ENCODE data around the gene FIZ1. TPM values are rescaled to one million over a fixed set of nuclear protein-coding genes. Genes with fewer than 3 reads are reported as not detected.

FIZ1 gene
- total and polyA plus RNA-seq, 4 donors, result 1.1 to 4.3 (median 2.3) TPM

DNA sequence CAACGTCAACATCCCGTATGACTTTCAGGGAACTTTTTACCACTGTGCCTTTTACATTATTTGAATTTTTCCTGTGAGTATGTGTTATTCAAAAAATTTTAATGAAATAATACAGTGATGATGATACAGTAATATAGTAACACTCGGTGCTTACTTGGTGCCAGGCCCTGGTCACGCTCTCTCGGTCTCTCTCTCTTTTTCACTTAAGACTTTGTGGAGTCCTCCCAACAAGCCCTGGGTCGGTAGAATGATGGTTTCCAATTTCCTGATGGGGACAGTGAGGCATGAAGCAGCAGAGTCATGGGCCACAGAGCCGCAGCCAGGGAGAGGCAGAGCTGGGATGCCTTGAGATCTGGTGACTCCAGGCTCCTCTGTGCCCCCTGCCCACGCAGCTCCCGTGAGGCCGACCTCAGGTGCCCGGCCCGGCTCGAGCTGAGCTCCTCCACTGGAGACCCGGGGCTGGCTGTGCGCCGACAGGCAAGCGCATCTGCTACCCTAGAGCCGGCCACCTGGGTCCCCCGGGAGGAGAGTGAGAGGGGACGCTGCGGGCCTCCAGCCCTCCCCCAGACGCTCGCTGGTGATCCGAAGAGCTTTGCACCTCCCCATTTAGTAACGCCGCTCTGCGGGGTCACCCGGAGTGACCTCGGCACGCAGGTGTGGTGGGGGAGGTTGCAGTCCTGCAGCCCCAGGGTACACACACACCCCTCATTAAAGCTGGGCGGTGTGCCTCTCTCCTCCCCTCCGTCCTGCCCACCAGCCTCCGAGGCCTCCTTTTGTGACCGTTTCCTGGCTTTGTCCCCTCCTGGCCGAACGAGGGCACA, 49.6 kb downstream of the FIZ1 start:
- Histone ChIP-seq H3K4me1 (ENCODE audit: control insufficient read depth in 4 of 4, insufficient read depth in 4 of 4, low read length in 3 of 4) (peaks cover 0 to 2% (median 0%) of the 10 kb centered on the region in 4 donors), H3K4me3 (ENCODE audit: low read depth in 1 of 3, low read length in 3 of 3) (no peak overlapping the region), H3K9me3 (ENCODE audit: control insufficient read depth in 4 of 4, low read length in 3 of 4) (no peaks in the 10 kb centered on the region), H3K27ac (ENCODE audit: low read depth in 1 of 2, low read length in 2 of 2) (peak overlapping the region in 1 of 2 donors; percentile 54), H3K9ac (ENCODE audit: low read depth in 1 of 2, low read length in 2 of 2) (peak overlapping the region in 1 of 2 donors; percentile 59), H3K27me3 (ENCODE audit: control insufficient read depth in 4 of 4, insufficient read depth in 4 of 4, low read length in 3 of 4) (peaks cover 0 to 6% (median 3%) of the 10 kb centered on the region in 4 donors), H3K36me3 (ENCODE audit: control insufficient read depth in 4 of 4, insufficient read depth in 3 of 4, low read depth in 1 of 4, low read length in 3 of 4) (no peaks in the 10 kb centered on the region)
- DNase-seq (ENCODE audit: low spot score), result no peak
- TF ChIP-seq, protein P1, sequence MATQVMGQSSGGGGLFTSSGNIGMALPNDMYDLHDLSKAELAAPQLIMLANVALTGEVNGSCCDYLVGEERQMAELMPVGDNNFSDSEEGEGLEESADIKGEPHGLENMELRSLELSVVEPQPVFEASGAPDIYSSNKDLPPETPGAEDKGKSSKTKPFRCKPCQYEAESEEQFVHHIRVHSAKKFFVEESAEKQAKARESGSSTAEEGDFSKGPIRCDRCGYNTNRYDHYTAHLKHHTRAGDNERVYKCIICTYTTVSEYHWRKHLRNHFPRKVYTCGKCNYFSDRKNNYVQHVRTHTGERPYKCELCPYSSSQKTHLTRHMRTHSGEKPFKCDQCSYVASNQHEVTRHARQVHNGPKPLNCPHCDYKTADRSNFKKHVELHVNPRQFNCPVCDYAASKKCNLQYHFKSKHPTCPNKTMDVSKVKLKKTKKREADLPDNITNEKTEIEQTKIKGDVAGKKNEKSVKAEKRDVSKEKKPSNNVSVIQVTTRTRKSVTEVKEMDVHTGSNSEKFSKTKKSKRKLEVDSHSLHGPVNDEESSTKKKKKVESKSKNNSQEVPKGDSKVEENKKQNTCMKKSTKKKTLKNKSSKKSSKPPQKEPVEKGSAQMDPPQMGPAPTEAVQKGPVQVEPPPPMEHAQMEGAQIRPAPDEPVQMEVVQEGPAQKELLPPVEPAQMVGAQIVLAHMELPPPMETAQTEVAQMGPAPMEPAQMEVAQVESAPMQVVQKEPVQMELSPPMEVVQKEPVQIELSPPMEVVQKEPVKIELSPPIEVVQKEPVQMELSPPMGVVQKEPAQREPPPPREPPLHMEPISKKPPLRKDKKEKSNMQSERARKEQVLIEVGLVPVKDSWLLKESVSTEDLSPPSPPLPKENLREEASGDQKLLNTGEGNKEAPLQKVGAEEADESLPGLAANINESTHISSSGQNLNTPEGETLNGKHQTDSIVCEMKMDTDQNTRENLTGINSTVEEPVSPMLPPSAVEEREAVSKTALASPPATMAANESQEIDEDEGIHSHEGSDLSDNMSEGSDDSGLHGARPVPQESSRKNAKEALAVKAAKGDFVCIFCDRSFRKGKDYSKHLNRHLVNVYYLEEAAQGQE (IDR thresholded peaks at IDR 0.05), result no peak
- 21% methylated on average over 36 of the region's 36 CpGs for WGBS

DNA sequence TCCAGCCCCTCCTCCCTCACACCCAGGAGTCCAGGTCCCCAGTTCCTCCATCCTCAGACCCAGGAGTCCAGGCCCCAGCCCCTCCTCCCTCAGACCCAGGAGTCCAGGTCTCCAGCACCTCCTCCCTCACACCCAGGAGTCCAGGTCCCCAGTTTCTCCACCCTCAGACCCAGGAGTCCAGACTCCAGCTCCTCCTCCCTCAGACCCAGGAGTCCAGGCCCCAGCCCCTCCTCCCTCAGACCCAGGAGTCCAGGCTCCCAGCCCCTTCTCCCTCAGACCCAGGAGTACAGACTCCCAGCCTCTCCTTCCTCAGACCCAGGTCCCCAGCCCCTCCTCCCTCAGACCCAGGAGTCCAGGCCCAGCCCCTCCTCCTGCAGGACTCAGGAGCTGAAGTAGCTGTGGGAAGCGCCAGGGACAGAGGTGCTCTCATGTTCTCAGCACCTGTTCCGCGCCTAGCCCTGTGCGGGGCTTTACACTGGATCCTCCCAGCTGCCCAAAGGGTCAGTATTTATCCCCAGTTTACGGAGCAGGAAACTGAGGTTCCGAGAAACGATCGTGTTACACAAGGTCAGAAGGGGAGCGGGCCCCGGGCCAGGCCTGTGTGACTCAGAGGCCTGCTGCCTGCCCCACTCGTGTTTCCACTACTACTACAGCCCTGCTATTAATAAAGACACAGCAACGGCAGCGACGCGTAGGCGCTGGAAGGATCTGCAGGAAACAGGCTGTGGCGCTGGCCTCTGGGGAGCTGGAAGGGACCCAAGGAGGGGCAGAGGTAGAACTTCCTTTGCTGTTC, 52.3 kb downstream of the FIZ1 start:
- peaks cover 0 to 2% (median 0%) of the 10 kb centered on the region in 4 donors for H3K4me1 ChIP-seq (ENCODE audit: control insufficient read depth in 4 of 4, insufficient read depth in 4 of 4, low read length in 3 of 4)
- WGBS, result 53% methylated on average over 17 of the region's 17 CpGs
- H3K36me3 ChIP-seq (ENCODE audit: control insufficient read depth in 4 of 4, insufficient read depth in 3 of 4, low read depth in 1 of 4, low read length in 3 of 4), result no peaks in the 10 kb centered on the region
- H3K27me3 ChIP-seq (ENCODE audit: control insufficient read depth in 4 of 4, insufficient read depth in 4 of 4, low read length in 3 of 4), result peaks cover 0 to 6% (median 3%) of the 10 kb centered on the region in 4 donors
- H3K9ac ChIP-seq (ENCODE audit: low read depth in 1 of 2, low read length in 2 of 2), result no peak overlapping the region
- no peak overlapping the region for H3K4me3 ChIP-seq (ENCODE audit: low read depth in 1 of 3, low read length in 3 of 3)
- no peak for DNase-seq (ENCODE audit: low spot score)
- peak overlapping the region; percentile 47 to 50 for H3K27ac ChIP-seq (ENCODE audit: low read depth in 1 of 2, low read length in 2 of 2)
- no peaks in the 10 kb centered on the region for H3K9me3 ChIP-seq (ENCODE audit: control insufficient read depth in 4 of 4, low read length in 3 of 4)
- TF ChIP-seq, protein P2, sequence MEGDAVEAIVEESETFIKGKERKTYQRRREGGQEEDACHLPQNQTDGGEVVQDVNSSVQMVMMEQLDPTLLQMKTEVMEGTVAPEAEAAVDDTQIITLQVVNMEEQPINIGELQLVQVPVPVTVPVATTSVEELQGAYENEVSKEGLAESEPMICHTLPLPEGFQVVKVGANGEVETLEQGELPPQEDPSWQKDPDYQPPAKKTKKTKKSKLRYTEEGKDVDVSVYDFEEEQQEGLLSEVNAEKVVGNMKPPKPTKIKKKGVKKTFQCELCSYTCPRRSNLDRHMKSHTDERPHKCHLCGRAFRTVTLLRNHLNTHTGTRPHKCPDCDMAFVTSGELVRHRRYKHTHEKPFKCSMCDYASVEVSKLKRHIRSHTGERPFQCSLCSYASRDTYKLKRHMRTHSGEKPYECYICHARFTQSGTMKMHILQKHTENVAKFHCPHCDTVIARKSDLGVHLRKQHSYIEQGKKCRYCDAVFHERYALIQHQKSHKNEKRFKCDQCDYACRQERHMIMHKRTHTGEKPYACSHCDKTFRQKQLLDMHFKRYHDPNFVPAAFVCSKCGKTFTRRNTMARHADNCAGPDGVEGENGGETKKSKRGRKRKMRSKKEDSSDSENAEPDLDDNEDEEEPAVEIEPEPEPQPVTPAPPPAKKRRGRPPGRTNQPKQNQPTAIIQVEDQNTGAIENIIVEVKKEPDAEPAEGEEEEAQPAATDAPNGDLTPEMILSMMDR (IDR thresholded peaks at IDR 0.05; ENCODE audit: low read depth, low read length, missing input control), result no peak
- TF ChIP-seq, protein P3, sequence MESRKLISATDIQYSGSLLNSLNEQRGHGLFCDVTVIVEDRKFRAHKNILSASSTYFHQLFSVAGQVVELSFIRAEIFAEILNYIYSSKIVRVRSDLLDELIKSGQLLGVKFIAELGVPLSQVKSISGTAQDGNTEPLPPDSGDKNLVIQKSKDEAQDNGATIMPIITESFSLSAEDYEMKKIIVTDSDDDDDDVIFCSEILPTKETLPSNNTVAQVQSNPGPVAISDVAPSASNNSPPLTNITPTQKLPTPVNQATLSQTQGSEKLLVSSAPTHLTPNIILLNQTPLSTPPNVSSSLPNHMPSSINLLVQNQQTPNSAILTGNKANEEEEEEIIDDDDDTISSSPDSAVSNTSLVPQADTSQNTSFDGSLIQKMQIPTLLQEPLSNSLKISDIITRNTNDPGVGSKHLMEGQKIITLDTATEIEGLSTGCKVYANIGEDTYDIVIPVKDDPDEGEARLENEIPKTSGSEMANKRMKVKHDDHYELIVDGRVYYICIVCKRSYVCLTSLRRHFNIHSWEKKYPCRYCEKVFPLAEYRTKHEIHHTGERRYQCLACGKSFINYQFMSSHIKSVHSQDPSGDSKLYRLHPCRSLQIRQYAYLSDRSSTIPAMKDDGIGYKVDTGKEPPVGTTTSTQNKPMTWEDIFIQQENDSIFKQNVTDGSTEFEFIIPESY (IDR thresholded peaks at IDR 0.05), result no peak
- TF ChIP-seq TAF1 (conservative IDR thresholded peaks at IDR 0.05) (no peak), GABPA (IDR thresholded peaks at IDR 0.05 in 1 of 2, conservative IDR thresholded peaks at IDR 0.05 in 1 of 2) (no peak), HNF4G (IDR thresholded peaks at IDR 0.05) (no peak), EGR1 (IDR thresholded peaks at IDR 0.05; ENCODE audit: low read depth in 2 of 2) (no peak), FOXA1 (IDR thresholded peaks at IDR 0.05) (no peak), SP1 (IDR thresholded peaks at IDR 0.05) (no peak), RAD21 (IDR thresholded peaks at IDR 0.05) (no peak), YY1 (IDR thresholded peaks at IDR 0.05) (no peak), JUND (IDR thresholded peaks at IDR 0.05) (peak in 1 of 2 donors; percentile 64), HNF4A (conservative IDR thresholded peaks at IDR 0.05) (no peak), RXRA (IDR thresholded peaks at IDR 0.05) (peak in 1 of 2 donors; percentile 25), NR2F2 (IDR thresholded peaks at IDR 0.05) (peak; percentile 90)
- TF ChIP-seq, protein P4, sequence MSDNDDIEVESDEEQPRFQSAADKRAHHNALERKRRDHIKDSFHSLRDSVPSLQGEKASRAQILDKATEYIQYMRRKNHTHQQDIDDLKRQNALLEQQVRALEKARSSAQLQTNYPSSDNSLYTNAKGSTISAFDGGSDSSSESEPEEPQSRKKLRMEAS (IDR thresholded peaks at IDR 0.05), result no peak
- TF ChIP-seq, protein P5, sequence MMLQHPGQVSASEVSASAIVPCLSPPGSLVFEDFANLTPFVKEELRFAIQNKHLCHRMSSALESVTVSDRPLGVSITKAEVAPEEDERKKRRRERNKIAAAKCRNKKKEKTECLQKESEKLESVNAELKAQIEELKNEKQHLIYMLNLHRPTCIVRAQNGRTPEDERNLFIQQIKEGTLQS (IDR thresholded peaks at IDR 0.05), result no peak

Measured in liver (tissue), 9 donors.